Hepatocyte (in vitro differentiated cells): Measurements from ENCODE around the gene SLC17A5. TPM values are rescaled to one million over a fixed set of nuclear protein-coding genes. Genes with fewer than 3 reads are reported as not detected.

ENCODE experiments used
- DNase-seq: peaks from one replicate; pipeline ENCODE4 v3.0.0-alpha.2; 2016; ENCODE audit warnings: low spot score
- H2AFZ ChIP-seq: fragments of 200-600 bp; sonication (generic); 2 replicates; pipeline ENCODE4 v1.6.0; 2016; ENCODE audit warnings: antibody characterized with exemption, mild to moderate bottlenecking
- H3K27ac ChIP-seq: fragments of 200-600 bp; sonication (generic); 2 replicates; pipeline ENCODE4 v1.5.1; 2016; ENCODE audit warnings: mild to moderate bottlenecking
- H3K27me3 ChIP-seq: fragments of 200-600 bp; sonication (generic); 2 replicates; pipeline ENCODE4 v1.6.1; 2016
- H3K36me3 ChIP-seq: fragments of 200-600 bp; sonication (generic); replicated peaks from 2 replicates; pipeline ENCODE4 v1.5.1; 2016; ENCODE audit warnings: low read depth; ENCODE audit not compliant: insufficient read depth
- H3K4me1 ChIP-seq: fragments of 200-600 bp; sonication (generic); 2 replicates; pipeline ENCODE4 v1.5.1; 2016; ENCODE audit warnings: mild to moderate bottlenecking, moderate library complexity; ENCODE audit not compliant: insufficient read depth
- H3K4me2 ChIP-seq: fragments of 200-600 bp; sonication (generic); 2 replicates; pipeline ENCODE4 v1.6.0; 2016
- H3K4me3 ChIP-seq: fragments of 200-600 bp; sonication (generic); 2 replicates; pipeline ENCODE4 v1.5.1; 2016; ENCODE audit warnings: mild to moderate bottlenecking
- H3K79me2 ChIP-seq: fragments of 200-600 bp; sonication (generic); 2 replicates; pipeline ENCODE4 v1.6.0; 2017; ENCODE audit warnings: mild to moderate bottlenecking
- H3K9me2 ChIP-seq: fragments of 200-600 bp; sonication (generic); replicated peaks from 2 replicates; pipeline ENCODE4 v1.6.0; 2017; ENCODE audit warnings: mild to moderate bottlenecking; ENCODE audit not compliant: insufficient read depth
- H3K9me3 ChIP-seq: fragments of 200-600 bp; sonication (generic); 2 replicates; pipeline ENCODE4 v1.5.1; 2016; ENCODE audit warnings: low read depth, mild to moderate bottlenecking
- H4K20me1 ChIP-seq: fragments of 200-600 bp; sonication (generic); 2 replicates; pipeline ENCODE4 v1.6.0; 2016; ENCODE audit warnings: mild to moderate bottlenecking; ENCODE audit not compliant: insufficient read depth, poor library complexity, severe bottlenecking
- CTCF ChIP-seq: fragments of 200-600 bp; sonication (generic); IDR thresholded peaks from 2 replicates; pipeline ENCODE4 v1.5.1; 2016; ENCODE audit warnings: antibody characterized with exemption, mild to moderate bottlenecking; ENCODE audit not compliant: poor library complexity
- EZH2 ChIP-seq: fragments of 200-600 bp; sonication (generic); IDR thresholded peaks from 2 replicates; pipeline ENCODE4 v1.6.1; 2016; ENCODE audit warnings: antibody characterized with exemption, mild to moderate bottlenecking, borderline replicate concordance
- EZH2phosphoT487 ChIP-seq: fragments of 200-600 bp; sonication (generic); IDR thresholded peaks from one replicate; pipeline ENCODE4 v1.6.1; 2018; ENCODE audit warnings: antibody characterized with exemption, mild to moderate bottlenecking, low read depth, moderate library complexity; ENCODE audit not compliant: unreplicated experiment, severe bottlenecking
- WGBS: methylation state at CpG from one replicate; pipeline ENCODE4 v1.1.6; 2016; ENCODE audit warnings: low lambda C conversion rate; ENCODE audit errors: missing lambda C conversion rate; 5-methylcytosine and 5-hydroxymethylcytosine counted together
- polyA plus RNA-seq: library from polyadenylated mRNA; unstranded; fragments of >200 nt; fragmentation: Nextera tagmentation; extraction: Ambion mirVana; gene quantifications from 2 replicates; pipeline ENCODE4 v1.2.1, GENCODE V29; 2016
- total RNA-seq: library from RNA; depleted of rRNA; stranded (reverse); fragments of >200 nt; gene quantifications from 2 replicates; pipeline ENCODE4 v1.2.3, GENCODE V29; 2014

Gene SLC17A5
- total and polyA plus RNA-seq, 2 experiments from 2014 or later: 47.7 to 76.9 TPM

- Histone ChIP-seq H4K20me1 (no peaks in the 10 kb centered on the region), H3K36me3 (no peaks in the 10 kb centered on the region), H3K4me1 (no peaks in the 10 kb centered on the region), H3K79me2 (no peaks in the 10 kb centered on the region), H2AFZ (no peak overlapping the region), H3K9me2 (no peaks in the 10 kb centered on the region), H3K27me3 (no peaks in the 10 kb centered on the region), H3K9me3 (no peaks in the 10 kb centered on the region), H3K27ac (no peak overlapping the region), H3K4me2 (no peak overlapping the region), H3K4me3 (no peak overlapping the region)
- 95% methylated on average over 6 of the region's 6 CpGs for WGBS
- DNase-seq: no peak
- no peak for TF ChIP-seq CTCF
- TF ChIP-seq EZH2: no peak
These were observed 39.8 kb downstream of the SLC17A5 start for GRCh38 chr6:73613806-73614536.

GRCh38 chr6:73612611-73613010 lies 41.2 kb downstream of the SLC17A5 start:
- Histone ChIP-seq H3K27me3 (no peaks in the 10 kb centered on the region), H3K4me3 (no peak overlapping the region), H3K36me3 (no peaks in the 10 kb centered on the region), H3K9me3 (no peaks in the 10 kb centered on the region), H2AFZ (no peak overlapping the region), H3K9me2 (no peaks in the 10 kb centered on the region), H3K79me2 (no peaks in the 10 kb centered on the region), H3K27ac (no peak overlapping the region), H3K4me2 (no peak overlapping the region), H4K20me1 (no peaks in the 10 kb centered on the region), H3K4me1 (no peaks in the 10 kb centered on the region)
- WGBS: 76% methylated on average over 3 of the region's 3 CpGs
- DNase-seq: no peak
- no peak for TF ChIP-seq EZH2
- TF ChIP-seq EZH2phosphoT487: no peak
- no peak for TF ChIP-seq CTCF

- Histone ChIP-seq H3K4me1 (no peaks in the 10 kb centered on the region), H3K27ac (no peak overlapping the region), H3K36me3 (no peaks in the 10 kb centered on the region), H3K9me3 (no peaks in the 10 kb centered on the region), H4K20me1 (no peaks in the 10 kb centered on the region), H3K4me2 (no peak overlapping the region), H2AFZ (no peak overlapping the region), H3K79me2 (no peaks in the 10 kb centered on the region), H3K27me3 (no peaks in the 10 kb centered on the region), H3K9me2 (no peaks in the 10 kb centered on the region), H3K4me3 (no peak overlapping the region)
- TF ChIP-seq EZH2 (no peak), CTCF (peak; percentile 73), EZH2phosphoT487 (no peak)
- WGBS: 70% methylated on average over 6 of the region's 6 CpGs
- peak; percentile 62 for DNase-seq
These were observed 43.1 kb downstream of the SLC17A5 start for GRCh38 chr6:73610444-73611275.
